Lower leg skin (tissue), 4 donors: Measurements from ENCODE around the gene TMEM114. TPM values are rescaled to one million over a fixed set of nuclear protein-coding genes. Genes with fewer than 3 reads are reported as not detected.

Experiments
- DNase-seq, 2 donors: peaks; one replicate each; pipeline ENCODE4 v3.0.0-alpha.2; 2019; ENCODE audit warnings: low spot score in 2 of 2
- H3K4me3 ChIP-seq: fragments of 200-600 bp; sonication (generic); 2 replicates; pipeline ENCODE4 v1.5.1; 2017; ENCODE audit warnings: mild to moderate bottlenecking, low read depth; ENCODE audit not compliant: poor library complexity, severe bottlenecking
- CTCF ChIP-seq, 3 donors: fragments of 450-650 bp; IDR thresholded peaks; one replicate each; pipeline ENCODE4 v1.5.1; 2016; ENCODE audit warnings: antibody characterized with exemption in 3 of 3, mild to moderate bottlenecking in 3 of 3, moderate library complexity in 2 of 3
- POLR2A ChIP-seq, 2 donors: fragments of 450-650 bp; IDR thresholded peaks; one replicate each; pipeline ENCODE4 v1.6.1; 2016 to 2017; ENCODE audit warnings: antibody characterized with exemption in 2 of 2, mild to moderate bottlenecking in 1 of 2, moderate library complexity in 1 of 2
- WGBS, 2 donors: methylation state at CpG; one replicate each; pipeline ENCODE4 v1.1.5; 2018; 5-methylcytosine and 5-hydroxymethylcytosine counted together
- intact Hi-C: fragments of 100-400 bp; cut with DNase I; formaldehyde crosslinking; loops from one replicate; pipeline ENCODE4 v1.15.0; 2023; ENCODE audit warnings: low total_unique reads
- total RNA-seq, 4 donors: library from RNA; depleted of rRNA; stranded (reverse); fragments of >200 nt; gene quantifications; one replicate each; pipeline ENCODE4 v1.1.0, GENCODE V29; 2016

Gene TMEM114
- total RNA-seq, 4 donors from 2014 or later: not detected

- WGBS, 2 donors: 79 to 84% methylated on average over 5 of the region's 5 CpGs
- no peak for DNase-seq
- H3K4me3 ChIP-seq: no peak overlapping the region
- TF ChIP-seq CTCF (IDR thresholded peaks at IDR 0.05) (no peak), POLR2A (IDR thresholded peaks at IDR 0.05) (no peak)
- intact Hi-C loops: no loop called here
These were observed 45.9 kb downstream of the TMEM114 start for GRCh38 chr16:8544406-8544805.

GRCh38 chr16:8543258-8543657, 47.1 kb downstream of the TMEM114 start:
- TF ChIP-seq POLR2A (IDR thresholded peaks at IDR 0.05): no peak
- TF ChIP-seq CTCF (IDR thresholded peaks at IDR 0.05): no peak
- 58 to 67% methylated on average over 3 of the region's 3 CpGs for WGBS, 2 donors
- DNase-seq: no peak
- intact Hi-C loops: no loop called here
- no peak overlapping the region for H3K4me3 ChIP-seq

- 19 to 23% methylated on average over 2 of the region's 2 CpGs for WGBS, 2 donors
- intact Hi-C loops: no loop called here
- H3K4me3 ChIP-seq: no peak overlapping the region
- no peak for TF ChIP-seq CTCF (IDR thresholded peaks at IDR 0.05)
- no peak for TF ChIP-seq POLR2A (IDR thresholded peaks at IDR 0.05)
- DNase-seq: no peak
These were observed 47.9 kb downstream of the TMEM114 start for GRCh38 chr16:8542393-8542792.

GRCh38 chr16:8541868-8542267, 48.4 kb downstream of the TMEM114 start:
- TF ChIP-seq CTCF (IDR thresholded peaks at IDR 0.05): no peak
- no peak for TF ChIP-seq POLR2A (IDR thresholded peaks at IDR 0.05)
- H3K4me3 ChIP-seq: no peak overlapping the region
- no peak for DNase-seq
- intact Hi-C loops: no loop called here
- 61 to 68% methylated on average over 4 of the region's 4 CpGs for WGBS, 2 donors

GRCh38 chr16:8537691-8538342, 52.5 kb downstream of the TMEM114 start:
- H3K4me3 ChIP-seq: no peak overlapping the region
- TF ChIP-seq POLR2A (IDR thresholded peaks at IDR 0.05): no peak
- no peak for TF ChIP-seq CTCF (IDR thresholded peaks at IDR 0.05)
- WGBS, 2 donors: 76 to 91% methylated on average over 6 of the region's 6 CpGs
- intact Hi-C loops: no loop called here
- no peak for DNase-seq

GRCh38 chr16:8533509-8533908, 56.8 kb downstream of the TMEM114 start:
- H3K4me3 ChIP-seq: no peak overlapping the region
- DNase-seq: no peak
- no peak for TF ChIP-seq POLR2A (IDR thresholded peaks at IDR 0.05)
- TF ChIP-seq CTCF (IDR thresholded peaks at IDR 0.05): no peak
- intact Hi-C loops: no loop called here
- WGBS, 2 donors: 83 to 92% methylated on average over 2 of the region's 2 CpGs
